Limb (tissue), 2 donors: ENCODE results near the gene UHRF1.
"Not testable (repeated sequence)": the region's sequence is repeated elsewhere in the genome, so short reads cannot be mapped to it uniquely, and the experiment has no call there.

Experiments
- DNase-seq, 2 donors: peaks; one replicate each; pipeline ENCODE4 v3.0.0-alpha.2; 2016; ENCODE audit errors: extremely low spot score in 2 of 2

UHRF1 gene

GRCh38 chr19:4897146-4897545 lies 12.2 kb upstream of the UHRF1 start:
- no peak for DNase-seq

DNA sequence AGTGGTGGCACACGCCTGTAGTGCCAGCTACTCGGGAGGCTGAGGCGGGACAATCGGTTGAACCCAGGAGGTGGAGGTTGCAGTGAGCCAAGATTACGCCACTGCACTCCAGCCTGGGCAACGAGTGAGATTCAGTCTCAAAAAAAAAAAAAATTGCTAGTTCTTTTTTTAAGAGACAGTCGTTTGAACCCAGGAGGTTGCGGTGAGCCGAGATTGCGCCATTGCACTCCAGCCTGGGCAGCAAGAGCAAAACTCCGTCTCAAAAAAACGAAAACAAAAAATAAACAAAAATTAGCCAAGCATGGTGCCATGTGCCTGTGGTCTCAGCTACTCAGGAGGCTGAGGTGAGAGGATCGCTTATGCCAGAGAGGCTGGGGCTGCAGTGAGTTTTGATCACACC lies 8.4 kb upstream of the UHRF1 start:
- not testable (repeated sequence) for DNase-seq

DNA sequence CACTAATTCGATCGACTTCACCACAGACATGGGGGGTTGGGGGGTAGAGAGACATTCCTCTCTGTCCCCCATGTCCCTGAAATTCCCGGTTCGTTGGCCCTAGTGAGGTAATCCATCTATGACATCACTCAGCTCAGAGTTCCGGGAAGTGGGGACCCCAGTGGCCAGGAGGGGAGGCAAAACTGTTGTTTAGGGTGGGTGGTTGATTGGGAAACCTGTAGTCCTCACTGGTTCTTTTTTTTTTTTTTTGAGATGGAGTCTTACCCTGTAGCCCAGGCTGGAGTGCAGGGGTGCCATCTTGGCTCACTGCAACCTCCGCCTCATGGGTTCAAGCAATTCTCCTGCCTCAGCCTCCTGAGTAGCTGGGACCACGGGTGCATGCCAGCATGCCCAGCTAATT lies 6.5 kb upstream of the UHRF1 start, which contains the start of gene ARRDC5:
ARRDC5 (minus strand) TSS at position 101 of the 400 bp plus-strand sequence; CDS start at position 30, 71 bp downstream.
- no peak for DNase-seq

DNA sequence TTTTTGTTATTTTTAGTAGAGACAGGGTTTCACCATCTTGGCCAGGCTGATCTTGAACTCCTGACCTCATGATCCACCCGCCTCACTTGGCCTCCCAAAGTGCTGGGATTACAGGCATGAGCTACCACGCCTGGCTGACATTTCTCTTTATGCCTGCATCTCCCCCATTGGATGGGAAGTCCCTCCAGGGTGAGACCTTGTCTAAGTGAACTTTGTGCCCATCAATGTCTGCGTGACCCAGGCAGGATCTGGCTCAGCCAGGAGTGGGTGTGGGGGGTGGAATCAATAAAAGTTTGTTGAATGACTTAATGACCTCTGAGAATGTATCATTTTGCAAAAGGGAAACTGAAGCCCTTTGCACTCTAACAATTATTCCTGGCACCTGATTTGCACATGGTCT lies 4.8 kb upstream of the UHRF1 start:
- no peak for DNase-seq

GRCh38 chr19:4906963-4907362 lies 2.3 kb upstream of the UHRF1 start:
- no peak for DNase-seq

DNA sequence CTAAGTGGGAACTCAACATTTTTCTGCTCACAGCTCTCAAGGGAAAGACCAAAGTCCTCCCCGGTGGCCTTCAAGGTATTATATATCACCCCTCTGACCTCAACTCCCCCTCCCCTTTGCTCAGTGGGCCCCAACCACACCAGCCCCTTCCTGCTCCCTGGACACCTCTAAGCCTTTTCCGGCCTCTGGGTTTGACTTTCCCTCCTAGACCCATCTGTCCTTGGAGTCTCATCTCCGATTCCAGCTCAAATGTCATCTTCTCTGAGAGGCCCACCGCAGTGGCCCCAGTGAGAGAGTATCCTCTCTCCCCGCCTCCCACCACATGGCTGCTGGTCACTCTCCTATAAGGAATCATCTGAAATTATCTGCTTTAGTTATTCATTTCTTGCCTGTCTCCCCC lies 941 bp upstream of the UHRF1 start:
- no peak for DNase-seq

DNA sequence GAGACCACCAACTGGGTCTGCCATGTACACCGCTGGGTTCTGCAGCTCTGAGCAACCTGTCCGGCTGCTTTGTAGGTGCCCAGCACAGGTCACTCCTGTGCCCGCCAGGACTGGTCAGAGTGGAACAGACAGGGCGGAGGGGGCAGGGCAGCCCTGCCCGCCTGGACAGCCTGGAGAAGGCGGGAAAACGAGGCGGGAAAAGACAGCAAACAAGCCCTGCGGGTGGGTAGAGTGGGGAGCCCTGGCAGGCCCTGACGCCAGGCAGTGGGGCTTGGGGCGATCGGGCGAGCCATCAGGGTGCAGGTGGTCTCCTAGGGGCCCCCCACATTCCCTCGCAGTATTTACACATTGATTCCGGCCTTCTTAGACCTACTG lies 533 bp upstream of the UHRF1 start:
- DNase-seq = no peak

- peak; percentile 93 to 96 for DNase-seq
Measured at GRCh38 chr19:4909897-4910593, 744 bp downstream of the UHRF1 start.

- peak; percentile 6 to 40 for DNase-seq
Measured at GRCh38 chr19:4910594-4911281, 1.4 kb downstream of the UHRF1 start.

- no peak for DNase-seq
Measured at GRCh38 chr19:4911314-4911713, 2.0 kb downstream of the UHRF1 start.

GRCh38 chr19:4911786-4912672 lies 2.7 kb downstream of the UHRF1 start:
- peak; percentile 55 to 78 for DNase-seq

DNA sequence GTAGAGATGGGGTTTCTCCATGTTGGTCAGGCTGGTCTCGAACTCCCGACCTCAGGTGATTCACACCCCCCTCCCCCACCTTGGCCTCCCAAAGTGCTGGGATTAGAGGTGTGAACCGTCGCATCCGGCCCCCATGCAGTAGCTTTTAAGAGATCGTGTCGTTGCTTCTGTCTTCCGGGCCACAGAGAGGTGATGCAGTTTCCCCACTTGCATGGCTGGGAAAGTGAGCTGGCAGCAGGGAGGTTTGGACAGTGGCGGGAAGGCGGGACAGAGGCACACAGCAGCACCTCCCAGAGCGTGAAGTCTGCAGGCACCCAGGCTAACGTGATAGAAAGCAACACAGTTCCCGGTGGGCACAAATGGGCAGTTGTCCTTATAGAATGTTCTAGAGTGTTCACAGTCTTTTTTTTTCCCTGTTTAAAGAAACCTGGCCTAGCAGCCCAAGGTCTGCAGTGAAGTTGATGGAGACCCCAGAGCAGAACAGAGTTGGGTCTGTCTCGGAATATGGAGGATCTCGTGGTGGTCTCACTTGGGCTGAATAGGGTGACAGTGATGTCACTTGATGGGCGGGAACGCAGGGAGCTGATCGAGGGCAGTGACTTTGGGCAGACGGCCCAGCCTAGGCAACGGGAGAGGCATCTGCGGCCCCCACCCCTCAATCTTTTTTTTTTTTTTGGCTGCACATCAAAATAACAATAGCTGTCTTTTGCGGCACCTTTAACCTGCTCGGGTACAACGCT lies 4.9 kb downstream of the UHRF1 start:
- DNase-seq = no peak

- no peak for DNase-seq
Measured at GRCh38 chr19:4914736-4915501, 5.6 kb downstream of the UHRF1 start.

- DNase-seq = no peak
Measured at GRCh38 chr19:4916292-4917082, 7.2 kb downstream of the UHRF1 start.

DNA sequence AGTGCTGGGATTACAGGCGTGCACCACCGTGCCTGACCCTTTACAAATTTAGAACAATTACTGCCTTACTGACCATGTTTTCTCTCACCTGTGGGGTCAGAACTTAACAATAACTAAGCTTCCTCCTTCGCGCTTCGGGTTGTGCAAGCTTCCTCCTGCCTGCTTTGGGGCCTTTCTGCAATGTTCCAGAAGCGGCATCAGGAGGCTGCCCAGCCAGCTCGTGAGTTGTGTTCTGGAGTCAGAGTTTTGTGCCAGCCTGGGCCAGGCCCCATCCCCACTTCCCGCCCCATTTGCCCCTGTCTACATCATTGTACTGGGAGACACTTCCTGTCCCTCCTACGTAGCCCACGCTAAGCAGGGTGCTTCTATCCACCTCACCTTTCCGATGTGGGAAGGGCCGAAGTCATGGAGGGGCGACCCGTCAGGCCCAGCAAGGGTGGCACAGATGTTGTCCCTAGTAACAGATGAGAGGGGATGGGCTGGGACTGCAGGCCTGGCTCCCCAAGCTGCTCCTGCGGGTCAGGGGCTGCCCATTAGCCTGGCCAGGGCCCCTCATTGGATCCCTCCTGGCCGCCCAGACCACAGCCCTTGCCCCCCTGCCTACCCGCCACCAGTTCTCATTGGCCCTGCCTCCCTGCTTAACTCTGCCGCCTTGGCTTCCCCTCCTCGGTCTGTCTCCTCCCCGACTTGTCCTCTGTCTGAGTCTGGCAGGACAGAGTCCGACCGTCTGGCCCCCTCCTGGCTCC lies 13.4 kb downstream of the UHRF1 start:
- no peak for DNase-seq

DNA sequence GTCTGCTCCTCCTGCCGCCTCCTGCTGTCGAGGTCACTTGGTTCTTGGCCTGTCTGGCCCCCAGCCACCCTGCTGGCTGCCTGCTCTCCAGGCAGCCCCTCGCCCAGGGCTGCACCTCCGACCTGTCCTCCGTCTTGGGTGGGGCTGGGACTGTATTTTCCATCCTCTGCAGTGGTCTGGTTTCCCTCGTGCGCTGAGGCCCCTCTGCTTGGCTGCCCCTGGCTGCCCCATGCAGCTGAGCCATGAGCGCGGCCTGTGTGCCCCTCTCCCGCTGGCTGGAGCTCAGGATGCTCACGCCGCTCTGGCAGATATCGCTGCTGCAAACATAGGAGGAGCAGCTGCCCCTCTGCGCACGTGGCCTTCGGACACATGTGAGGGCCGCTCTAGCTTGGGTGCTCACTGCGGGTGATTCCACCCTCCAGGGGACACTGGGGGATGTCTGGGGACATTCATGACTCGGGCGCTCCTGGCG lies 14.0 kb downstream of the UHRF1 start:
- no peak for DNase-seq

DNA sequence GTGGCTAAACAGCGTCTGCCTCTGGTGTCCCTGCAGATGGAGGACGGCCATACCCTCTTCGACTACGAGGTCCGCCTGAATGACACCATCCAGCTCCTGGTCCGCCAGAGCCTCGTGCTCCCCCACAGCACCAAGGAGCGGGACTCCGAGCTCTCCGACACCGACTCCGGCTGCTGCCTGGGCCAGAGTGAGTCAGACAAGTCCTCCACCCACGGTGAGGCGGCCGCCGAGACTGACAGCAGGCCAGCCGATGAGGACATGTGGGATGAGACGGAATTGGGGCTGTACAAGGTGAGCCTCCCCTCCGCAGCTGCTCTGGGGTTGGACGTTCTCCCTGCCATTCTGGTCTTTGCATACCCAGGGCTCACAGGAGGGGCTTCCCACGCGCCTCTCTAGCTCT lies 19.9 kb downstream of the UHRF1 start:
- no peak for DNase-seq

DNA sequence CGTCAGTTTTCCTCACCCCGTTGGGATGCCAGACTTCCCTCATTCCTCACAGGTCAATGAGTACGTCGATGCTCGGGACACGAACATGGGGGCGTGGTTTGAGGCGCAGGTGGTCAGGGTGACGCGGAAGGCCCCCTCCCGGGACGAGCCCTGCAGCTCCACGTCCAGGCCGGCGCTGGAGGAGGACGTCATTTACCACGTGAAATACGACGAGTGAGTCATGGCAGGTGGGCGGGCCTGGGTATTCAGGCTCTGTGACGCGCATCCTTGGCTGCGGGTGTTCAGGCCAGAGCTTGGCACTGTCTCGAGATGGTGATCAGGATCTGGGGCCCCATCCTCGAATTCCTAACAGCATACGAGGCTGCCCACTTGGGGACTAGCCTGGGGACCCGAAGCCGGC lies 21.4 kb downstream of the UHRF1 start:
- no peak for DNase-seq

DNA sequence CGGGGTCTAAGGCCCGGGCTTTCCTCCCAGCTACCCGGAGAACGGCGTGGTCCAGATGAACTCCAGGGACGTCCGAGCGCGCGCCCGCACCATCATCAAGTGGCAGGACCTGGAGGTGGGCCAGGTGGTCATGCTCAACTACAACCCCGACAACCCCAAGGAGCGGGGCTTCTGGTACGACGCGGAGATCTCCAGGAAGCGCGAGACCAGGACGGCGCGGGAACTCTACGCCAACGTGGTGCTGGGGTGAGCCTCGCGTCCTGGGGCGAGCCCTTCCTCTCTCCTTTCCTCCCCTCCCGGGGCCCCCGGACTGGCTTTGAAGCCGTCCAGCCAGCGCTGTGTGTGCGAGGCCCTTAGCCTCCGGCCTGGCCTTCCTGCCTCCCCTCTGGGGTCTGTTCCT lies 23.4 kb downstream of the UHRF1 start:
- DNase-seq = no peak
